GM18870 (cell line): ENCODE results near the gene ZNF146.
"Not testable (repeated sequence)": the region's sequence is repeated elsewhere in the genome, so short reads cannot be mapped to it uniquely, and the experiment has no call there.

Experiments used
- ATAC-seq: cut with Tn5 transposase; IDR thresholded peaks from one replicate; pipeline ENCODE4 v1.9.1; 2021; ENCODE audit warnings: moderate library complexity; ENCODE audit not compliant: unreplicated experiment

The ZNF146 gene

GRCh38 chr19:36269295-36269694 lies 54.4 kb downstream of the ZNF146 start:
- ATAC-seq: not testable (repeated sequence)
